WTC11 (cell line): Measurements from ENCODE around the gene ZNF792. TPM values are rescaled to one million over a fixed set of nuclear protein-coding genes. Genes with fewer than 3 reads are reported as not detected.

ENCODE experiments used
- ATAC-seq: fragments of 200-7000 bp; cut with Tn5 transposase; 2 replicates; pipeline ENCODE4 v1.10.0; 2021; ENCODE audit warnings: mild to moderate bottlenecking, moderate library complexity
- CTCF ChIA-PET: fragments of 300-600 bp; sonication (Branson Sonifier 250); formaldehyde crosslinking; loops from one replicate; lab custom pipeline; 2021; ENCODE audit warnings: antibody characterized with exemption; lab: Charles Lee
- POLR2A ChIA-PET: fragments of 350-600 bp; sonication (Branson Sonifier 250); formaldehyde crosslinking; loops from one replicate; lab custom pipeline; 2021; ENCODE audit warnings: antibody characterized with exemption; lab: Charles Lee
- DNase-seq: peaks from one replicate; pipeline ENCODE4 v3.0.0; 2021; ENCODE audit warnings: low spot score
- H3K27ac Mint-ChIP-seq: 2 replicates; pipeline ENCODE4 v1.8.0; 2021; ENCODE audit warnings: mixed read lengths
- H3K27me3 Mint-ChIP-seq: 2 replicates; pipeline ENCODE4 v1.8.0; 2021; ENCODE audit warnings: low read depth, mild to moderate bottlenecking, moderate library complexity, mixed read lengths
- H3K36me3 Mint-ChIP-seq: 2 replicates; pipeline ENCODE4 v1.8.0; 2021; ENCODE audit warnings: mixed read lengths
- H3K4me1 Mint-ChIP-seq: 2 replicates; pipeline ENCODE4 v1.8.0; 2022; ENCODE audit warnings: mixed read lengths
- H3K4me3 Mint-ChIP-seq: 2 replicates; pipeline ENCODE4 v1.8.0; 2021; ENCODE audit warnings: mild to moderate bottlenecking, moderate library complexity, mixed read lengths
- H3K9me3 Mint-ChIP-seq: 2 replicates; pipeline ENCODE4 v1.8.0; 2021; ENCODE audit warnings: mixed read lengths
- PRRX2 ChIP-seq: fragments of 250-450 bp; sonication (Bioruptor Pico); IDR thresholded peaks from 2 replicates; pipeline ENCODE4 v1.8.0; 2021; ENCODE audit warnings: mild to moderate bottlenecking
- TCF7 ChIP-seq: sonication (generic); formaldehyde crosslinking; IDR thresholded peaks from 2 replicates; pipeline ENCODE4 v1.8.0; 2022; ENCODE audit warnings: mild to moderate bottlenecking, low read depth, missing genetic modification reagents, moderate library complexity
- TP53 ChIP-seq: sonication (generic); formaldehyde crosslinking; IDR thresholded peaks from 2 replicates; pipeline ENCODE4 v1.8.1; 2023; ENCODE audit warnings: mild to moderate bottlenecking, missing genetic modification reagents
- ZNF281 ChIP-seq: sonication (generic); formaldehyde crosslinking; IDR thresholded peaks from 2 replicates; pipeline ENCODE4 v1.8.0; 2023; ENCODE audit warnings: mild to moderate bottlenecking, missing genetic modification reagents
- ZNF396 ChIP-seq: fragments of 250-450 bp; sonication (Bioruptor Pico); IDR thresholded peaks from 2 replicates; pipeline ENCODE4 v1.8.0; 2021; ENCODE audit warnings: mild to moderate bottlenecking, moderate library complexity, borderline replicate concordance
- total RNA-seq: library from RNA; stranded (reverse); gene quantifications from 3 replicates; pipeline ENCODE4 v1.2.3, GENCODE V29; 2021
- TF ChIP-seq, protein P1 (sequence below): fragments of 250-450 bp; sonication (Bioruptor Pico); IDR thresholded peaks from 2 replicates; pipeline ENCODE4 v2.1.2; 2022; ENCODE audit warnings: mild to moderate bottlenecking, moderate library complexity
- TF ChIP-seq, protein P2 (sequence below): sonication (generic); formaldehyde crosslinking; IDR thresholded peaks from 2 replicates; pipeline ENCODE4 v1.8.1; 2023; ENCODE audit warnings: mild to moderate bottlenecking, missing genetic modification reagents, moderate library complexity
- TF ChIP-seq, protein P3 (sequence below): sonication (generic); formaldehyde crosslinking; IDR thresholded peaks from 2 replicates; pipeline ENCODE4 v1.8.1; 2022; ENCODE audit warnings: low read depth, mild to moderate bottlenecking, moderate library complexity, missing genetic modification reagents, borderline replicate concordance
- TF ChIP-seq, protein P4 (sequence below): sonication (generic); formaldehyde crosslinking; conservative IDR thresholded peaks from 2 replicates; pipeline ENCODE4 v1.8.1; 2023; ENCODE audit warnings: mild to moderate bottlenecking, low read depth, missing genetic modification reagents, moderate library complexity
- TF ChIP-seq, protein P5 (sequence below): sonication (generic); formaldehyde crosslinking; IDR thresholded peaks from 2 replicates; pipeline ENCODE4 v1.8.1; 2023; ENCODE audit warnings: mild to moderate bottlenecking, missing genetic modification reagents, borderline replicate concordance

ZNF792 gene
- total RNA-seq, 1 experiment from 2014 or later, result 12.9 TPM

DNA sequence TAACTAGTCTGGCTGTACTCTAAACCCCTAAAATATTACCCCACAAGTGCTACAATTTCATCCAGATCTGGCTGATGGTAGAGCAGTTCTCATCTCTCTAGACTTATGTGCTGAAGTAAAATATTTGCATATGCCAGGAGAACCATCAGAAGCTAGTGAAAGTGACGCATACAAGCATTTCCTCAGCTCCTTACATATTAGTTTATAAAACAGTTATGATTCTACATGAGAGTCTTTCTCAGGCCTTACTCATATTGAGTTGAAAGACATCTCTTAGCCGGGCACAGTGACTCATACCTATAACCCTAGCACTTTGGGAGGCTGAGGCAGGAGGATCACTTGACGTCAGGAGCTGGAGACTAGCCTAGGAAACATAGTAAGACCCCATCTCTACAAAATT lies 53.3 kb downstream of the ZNF792 start:
- H3K4me3 Mint-ChIP-seq, result no peak overlapping the region

More for the DNA sequence above, 53.3 kb downstream of the ZNF792 start:
- TF ChIP-seq, protein P1, sequence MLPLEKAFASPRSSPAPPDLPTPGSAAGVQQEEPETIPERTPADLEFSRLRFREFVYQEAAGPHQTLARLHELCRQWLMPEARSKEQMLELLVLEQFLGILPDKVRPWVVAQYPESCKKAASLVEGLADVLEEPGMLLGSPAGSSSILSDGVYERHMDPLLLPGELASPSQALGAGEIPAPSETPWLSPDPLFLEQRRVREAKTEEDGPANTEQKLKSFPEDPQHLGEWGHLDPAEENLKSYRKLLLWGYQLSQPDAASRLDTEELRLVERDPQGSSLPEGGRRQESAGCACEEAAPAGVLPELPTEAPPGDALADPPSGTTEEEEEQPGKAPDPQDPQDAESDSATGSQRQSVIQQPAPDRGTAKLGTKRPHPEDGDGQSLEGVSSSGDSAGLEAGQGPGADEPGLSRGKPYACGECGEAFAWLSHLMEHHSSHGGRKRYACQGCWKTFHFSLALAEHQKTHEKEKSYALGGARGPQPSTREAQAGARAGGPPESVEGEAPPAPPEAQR (CRISPR knock-in tag), result no peak
- TF ChIP-seq TP53 (CRISPR knock-in tag) (no peak), TCF7 (no peak), ZNF281 (CRISPR knock-in tag) (no peak), PRRX2 (CRISPR knock-in tag) (no peak), ZNF396 (CRISPR knock-in tag) (no peak)
- TF ChIP-seq, protein P2, sequence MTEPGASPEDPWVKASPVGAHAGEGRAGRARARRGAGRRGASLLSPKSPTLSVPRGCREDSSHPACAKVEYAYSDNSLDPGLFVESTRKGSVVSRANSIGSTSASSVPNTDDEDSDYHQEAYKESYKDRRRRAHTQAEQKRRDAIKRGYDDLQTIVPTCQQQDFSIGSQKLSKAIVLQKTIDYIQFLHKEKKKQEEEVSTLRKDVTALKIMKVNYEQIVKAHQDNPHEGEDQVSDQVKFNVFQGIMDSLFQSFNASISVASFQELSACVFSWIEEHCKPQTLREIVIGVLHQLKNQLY (CRISPR knock-in tag), result no peak
- TF ChIP-seq, protein P3, sequence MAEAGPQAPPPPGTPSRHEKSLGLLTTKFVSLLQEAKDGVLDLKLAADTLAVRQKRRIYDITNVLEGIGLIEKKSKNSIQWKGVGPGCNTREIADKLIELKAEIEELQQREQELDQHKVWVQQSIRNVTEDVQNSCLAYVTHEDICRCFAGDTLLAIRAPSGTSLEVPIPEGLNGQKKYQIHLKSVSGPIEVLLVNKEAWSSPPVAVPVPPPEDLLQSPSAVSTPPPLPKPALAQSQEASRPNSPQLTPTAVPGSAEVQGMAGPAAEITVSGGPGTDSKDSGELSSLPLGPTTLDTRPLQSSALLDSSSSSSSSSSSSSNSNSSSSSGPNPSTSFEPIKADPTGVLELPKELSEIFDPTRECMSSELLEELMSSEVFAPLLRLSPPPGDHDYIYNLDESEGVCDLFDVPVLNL (CRISPR knock-in tag), result no peak
- TF ChIP-seq, protein P4, sequence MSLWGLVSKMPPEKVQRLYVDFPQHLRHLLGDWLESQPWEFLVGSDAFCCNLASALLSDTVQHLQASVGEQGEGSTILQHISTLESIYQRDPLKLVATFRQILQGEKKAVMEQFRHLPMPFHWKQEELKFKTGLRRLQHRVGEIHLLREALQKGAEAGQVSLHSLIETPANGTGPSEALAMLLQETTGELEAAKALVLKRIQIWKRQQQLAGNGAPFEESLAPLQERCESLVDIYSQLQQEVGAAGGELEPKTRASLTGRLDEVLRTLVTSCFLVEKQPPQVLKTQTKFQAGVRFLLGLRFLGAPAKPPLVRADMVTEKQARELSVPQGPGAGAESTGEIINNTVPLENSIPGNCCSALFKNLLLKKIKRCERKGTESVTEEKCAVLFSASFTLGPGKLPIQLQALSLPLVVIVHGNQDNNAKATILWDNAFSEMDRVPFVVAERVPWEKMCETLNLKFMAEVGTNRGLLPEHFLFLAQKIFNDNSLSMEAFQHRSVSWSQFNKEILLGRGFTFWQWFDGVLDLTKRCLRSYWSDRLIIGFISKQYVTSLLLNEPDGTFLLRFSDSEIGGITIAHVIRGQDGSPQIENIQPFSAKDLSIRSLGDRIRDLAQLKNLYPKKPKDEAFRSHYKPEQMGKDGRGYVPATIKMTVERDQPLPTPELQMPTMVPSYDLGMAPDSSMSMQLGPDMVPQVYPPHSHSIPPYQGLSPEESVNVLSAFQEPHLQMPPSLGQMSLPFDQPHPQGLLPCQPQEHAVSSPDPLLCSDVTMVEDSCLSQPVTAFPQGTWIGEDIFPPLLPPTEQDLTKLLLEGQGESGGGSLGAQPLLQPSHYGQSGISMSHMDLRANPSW (CRISPR knock-in tag), result no peak
- TF ChIP-seq, protein P5, sequence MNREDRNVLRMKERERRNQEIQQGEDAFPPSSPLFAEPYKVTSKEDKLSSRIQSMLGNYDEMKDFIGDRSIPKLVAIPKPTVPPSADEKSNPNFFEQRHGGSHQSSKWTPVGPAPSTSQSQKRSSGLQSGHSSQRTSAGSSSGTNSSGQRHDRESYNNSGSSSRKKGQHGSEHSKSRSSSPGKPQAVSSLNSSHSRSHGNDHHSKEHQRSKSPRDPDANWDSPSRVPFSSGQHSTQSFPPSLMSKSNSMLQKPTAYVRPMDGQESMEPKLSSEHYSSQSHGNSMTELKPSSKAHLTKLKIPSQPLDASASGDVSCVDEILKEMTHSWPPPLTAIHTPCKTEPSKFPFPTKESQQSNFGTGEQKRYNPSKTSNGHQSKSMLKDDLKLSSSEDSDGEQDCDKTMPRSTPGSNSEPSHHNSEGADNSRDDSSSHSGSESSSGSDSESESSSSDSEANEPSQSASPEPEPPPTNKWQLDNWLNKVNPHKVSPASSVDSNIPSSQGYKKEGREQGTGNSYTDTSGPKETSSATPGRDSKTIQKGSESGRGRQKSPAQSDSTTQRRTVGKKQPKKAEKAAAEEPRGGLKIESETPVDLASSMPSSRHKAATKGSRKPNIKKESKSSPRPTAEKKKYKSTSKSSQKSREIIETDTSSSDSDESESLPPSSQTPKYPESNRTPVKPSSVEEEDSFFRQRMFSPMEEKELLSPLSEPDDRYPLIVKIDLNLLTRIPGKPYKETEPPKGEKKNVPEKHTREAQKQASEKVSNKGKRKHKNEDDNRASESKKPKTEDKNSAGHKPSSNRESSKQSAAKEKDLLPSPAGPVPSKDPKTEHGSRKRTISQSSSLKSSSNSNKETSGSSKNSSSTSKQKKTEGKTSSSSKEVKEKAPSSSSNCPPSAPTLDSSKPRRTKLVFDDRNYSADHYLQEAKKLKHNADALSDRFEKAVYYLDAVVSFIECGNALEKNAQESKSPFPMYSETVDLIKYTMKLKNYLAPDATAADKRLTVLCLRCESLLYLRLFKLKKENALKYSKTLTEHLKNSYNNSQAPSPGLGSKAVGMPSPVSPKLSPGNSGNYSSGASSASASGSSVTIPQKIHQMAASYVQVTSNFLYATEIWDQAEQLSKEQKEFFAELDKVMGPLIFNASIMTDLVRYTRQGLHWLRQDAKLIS (CRISPR knock-in tag), result no peak
- H3K27ac Mint-ChIP-seq, result no peak overlapping the region
- CTCF ChIA-PET, result no interaction called here
- peaks cover 6% of the 10 kb centered on the region for H3K4me1 Mint-ChIP-seq
- peaks cover 15% of the 10 kb centered on the region for H3K9me3 Mint-ChIP-seq
- DNase-seq, result no peak
- no peak for ATAC-seq
- POLR2A ChIA-PET, result no interaction called here
- peaks cover 41% of the 10 kb centered on the region for H3K27me3 Mint-ChIP-seq
- no peaks in the 10 kb centered on the region for H3K36me3 Mint-ChIP-seq

Other genes with a start within 250 kb of the ZNF792 start
- 8.5 to 9.7 TPM (median 9.0 TPM) in 3 replicates for gene ZNF181, start 230.0 kb downstream of the ZNF792 start, total RNA-seq
- 4.0 to 5.2 TPM (median 5.2 TPM) in 3 replicates for gene ZNF599, start 191.0 kb downstream of the ZNF792 start, total RNA-seq
- gene ZNF30, start 37.3 kb downstream of the ZNF792 start, total RNA-seq, result 5.4 to 6.8 TPM (median 6.0 TPM) in 3 replicates
- gene GRAMD1A, start 36.1 kb upstream of the ZNF792 start, total RNA-seq, result 235 to 389 TPM (median 236 TPM) in 3 replicates
- 4.4 to 8.0 TPM (median 4.8 TPM) in 3 replicates for gene SCN1B, start 66.2 kb upstream of the ZNF792 start, total RNA-seq
- gene HPN, start 77.5 kb upstream of the ZNF792 start, total RNA-seq, result 20.8 to 35.5 TPM (median 34.6 TPM) in 3 replicates
- 1.0 to 1.8 TPM (median 1.2 TPM) in 3 replicates for gene FXYD3, start 151.6 kb upstream of the ZNF792 start, total RNA-seq
- gene LGI4, start 170.8 kb upstream of the ZNF792 start, total RNA-seq, result 14.2 to 15.7 TPM (median 15.1 TPM) in 3 replicates
- gene FXYD1, start 174.6 kb upstream of the ZNF792 start, total RNA-seq, result 11.3 to 13.4 TPM (median 13.3 TPM) in 3 replicates
- gene FXYD7, start 179.0 kb upstream of the ZNF792 start, total RNA-seq, result 16.7 to 16.9 TPM (median 16.9 TPM) in 3 replicates
- 114 to 135 TPM (median 128 TPM) in 3 replicates for gene FXYD5, start 190.5 kb upstream of the ZNF792 start, total RNA-seq